IMR-90 (cell line): Measurements from ENCODE around the gene MOB3B. TPM values are rescaled to one million over a fixed set of nuclear protein-coding genes. Genes with fewer than 3 reads are reported as not detected.

Experiments used
- ATAC-seq: fragments of 200-7000 bp; cut with Tn5 transposase; 2 replicates; pipeline ENCODE4 v1.9.1; 2020; ENCODE audit warnings: low read depth, mild to moderate bottlenecking, moderate library complexity
- BruUV-seq: library from RNA; stranded (reverse); fragments of 400-500 nt; replicated peaks from 2 replicates; lab custom pipeline; 2021; lab: Mats Ljungman, UMichigan
- CTCF ChIA-PET: fragments of 300-600 bp; formaldehyde crosslinking; extraction: SDS; loops from one replicate; lab custom pipeline; 2021; ENCODE audit warnings: antibody characterized with exemption; lab: Yijun Ruan, JAX
- POLR2A ChIA-PET: fragments of 300-600 bp; sonication (Branson Sonifier 250); formaldehyde crosslinking; loops from one replicate; lab custom pipeline; 2022; ENCODE audit warnings: antibody characterized with exemption; ENCODE audit not compliant: unreplicated experiment; lab: Charles Lee
- DNase-seq: peaks from one replicate; pipeline ENCODE4 v3.0.0; 2013
- H2AFZ ChIP-seq: replicated peaks from 2 replicates; pipeline ENCODE3; 2013; ENCODE audit warnings: low read length, mild to moderate bottlenecking; ENCODE audit not compliant: poor library complexity
- H2AK5ac ChIP-seq: 2 replicates; pipeline ENCODE4 v1.6.1; 2013; ENCODE audit warnings: low read depth, low read length, inconsistent platforms
- H2AK9ac ChIP-seq: replicated peaks from 2 replicates; pipeline ENCODE3; 2013; ENCODE audit warnings: mild to moderate bottlenecking, low read depth, low read length, moderate library complexity; ENCODE audit not compliant: poor library complexity
- H2BK120ac ChIP-seq: 2 replicates; pipeline ENCODE4 v1.6.1; 2013; ENCODE audit warnings: low read depth, low read length, inconsistent platforms
- H2BK15ac ChIP-seq: 3 replicates; pipeline ENCODE4 v1.6.1; 2013; ENCODE audit warnings: low read depth, low read length, inconsistent platforms
- H2BK20ac ChIP-seq: 2 replicates; pipeline ENCODE4 v1.6.1; 2013; ENCODE audit warnings: low read depth, mild to moderate bottlenecking, inconsistent platforms, low read length, moderate library complexity
- H2BK5ac ChIP-seq: 2 replicates; pipeline ENCODE4 v1.6.1; 2013; ENCODE audit warnings: mild to moderate bottlenecking, low read depth, low read length, inconsistent platforms; ENCODE audit not compliant: poor library complexity, severe bottlenecking
- H3K14ac ChIP-seq: replicated peaks from 2 replicates; pipeline ENCODE4 v1.6.1; 2013; ENCODE audit warnings: low read depth, low read length, inconsistent platforms
- H3K18ac ChIP-seq: 2 replicates; pipeline ENCODE4 v1.6.1; 2013; ENCODE audit warnings: low read depth, low read length, control low read depth
- H3K23ac ChIP-seq: 2 replicates; pipeline ENCODE4 v1.6.1; 2013; ENCODE audit warnings: low read depth, low read length, inconsistent platforms
- H3K27ac ChIP-seq: 2 replicates; pipeline ENCODE4 v1.5.1; 2013; ENCODE audit warnings: mild to moderate bottlenecking, control low read depth, low read length; ENCODE audit not compliant: insufficient read depth
- H3K27me3 ChIP-seq: 2 replicates; pipeline ENCODE4 v1.6.1; 2013; ENCODE audit warnings: low read length; ENCODE audit not compliant: control insufficient read depth, insufficient read depth
- H3K36me3 ChIP-seq: 2 replicates; pipeline ENCODE4 v1.6.1; 2013; ENCODE audit warnings: low read length, mixed read lengths; ENCODE audit not compliant: control insufficient read depth, insufficient read depth
- H3K4ac ChIP-seq: 2 replicates; pipeline ENCODE4 v1.6.1; 2013; ENCODE audit warnings: low read depth, low read length, inconsistent platforms
- H3K4me1 ChIP-seq: 2 replicates; pipeline ENCODE4 v1.6.1; 2013; ENCODE audit warnings: low read length, mixed read lengths; ENCODE audit not compliant: control insufficient read depth, insufficient read depth
- H3K4me2 ChIP-seq: 2 replicates; pipeline ENCODE4 v1.6.1; 2013; ENCODE audit warnings: low read depth, mild to moderate bottlenecking, control low read depth, low read length, moderate library complexity
- H3K4me3 ChIP-seq: 2 replicates; pipeline ENCODE4 v1.5.1; 2013; ENCODE audit warnings: low read depth, mild to moderate bottlenecking, control low read depth, low read length, moderate library complexity; ENCODE audit not compliant: insufficient read depth
- H3K56ac ChIP-seq: 2 replicates; pipeline ENCODE4 v1.6.1; 2013; ENCODE audit warnings: low read length, inconsistent platforms; ENCODE audit not compliant: insufficient read depth; ENCODE audit errors: extremely low read depth
- H3K79me1 ChIP-seq, 2 experiments: 2 replicates each; pipeline ENCODE4 v1.6.1; 2013; ENCODE audit warnings: low read length in 2 of 2, inconsistent platforms in 1 of 2, low read depth in 1 of 2
- H3K9ac ChIP-seq: 2 replicates; pipeline ENCODE4 v1.6.1; 2013; ENCODE audit warnings: low read depth, low read length, control low read depth
- H3K9me1 ChIP-seq: 2 replicates; pipeline ENCODE4 v1.6.1; 2013; ENCODE audit warnings: low read length, inconsistent platforms; ENCODE audit not compliant: insufficient read depth
- H3K9me3 ChIP-seq: 2 replicates; pipeline ENCODE4 v1.6.1; 2013; ENCODE audit warnings: low read length; ENCODE audit not compliant: control insufficient read depth, insufficient read depth
- H4K20me1 ChIP-seq: 2 replicates; pipeline ENCODE4 v1.6.1; 2013; ENCODE audit warnings: low read length, inconsistent platforms; ENCODE audit not compliant: insufficient read depth
- H4K5ac ChIP-seq: 2 replicates; pipeline ENCODE4 v1.6.1; 2013; ENCODE audit warnings: mild to moderate bottlenecking, low read depth, low read length, control low read depth
- H4K8ac ChIP-seq, 2 experiments: 2 replicates each; pipeline ENCODE4 v1.6.1; 2013; ENCODE audit warnings: low read depth in 2 of 2, low read length in 2 of 2, control low read depth in 1 of 2, inconsistent platforms in 1 of 2
- H4K91ac ChIP-seq: 2 replicates; pipeline ENCODE4 v1.6.1; 2013; ENCODE audit warnings: low read depth, low read length, inconsistent platforms; ENCODE audit not compliant: insufficient read depth
- ELK1 ChIP-seq: fragments of 150-350 bp; IDR thresholded peaks from 2 replicates; pipeline ENCODE4 v1.6.1; 2016; ENCODE audit warnings: low read depth, mild to moderate bottlenecking, low read length, moderate library complexity, borderline replicate concordance
- FOS ChIP-seq: fragments of 150-350 bp; IDR thresholded peaks from 2 replicates; pipeline ENCODE4 v1.6.1; 2016; ENCODE audit warnings: low read depth, low read length
- MAFK ChIP-seq: IDR thresholded peaks from 2 replicates; pipeline ENCODE4 v1.6.1; 2012; ENCODE audit warnings: low read depth, low read length, improper control_type of control experiment
- POLR2A ChIP-seq: IDR thresholded peaks from 2 replicates; pipeline ENCODE4 v1.6.1; 2012; ENCODE audit warnings: mild to moderate bottlenecking, low read depth, low read length
- RCOR1 ChIP-seq: IDR thresholded peaks from 2 replicates; pipeline ENCODE4 v1.6.1; 2012; ENCODE audit warnings: mild to moderate bottlenecking, low read length, improper control_type of control experiment; ENCODE audit not compliant: insufficient replicate concordance
- WGBS, 2 experiments: methylation state at CpG; one replicate each; pipeline versions ENCODE4 v1.1.5 to v1.1.7; 2013; ENCODE audit warnings: missing lambda C conversion rate in 2 of 2; ENCODE audit not compliant: insufficient read length in 1 of 2; ENCODE audit errors: extremely low coverage in 2 of 2; 5-methylcytosine and 5-hydroxymethylcytosine counted together
- dilution Hi-C: fragments of 300-500 bp; cut with HindIII; formaldehyde crosslinking; loops from one replicate; pipeline ENCODE4 v1.14.3; 2018; ENCODE audit warnings: low sequenced_read_pairs; ENCODE audit not compliant: unreplicated experiment
- in situ Hi-C: fragments of 300-500 bp; cut with MboI; formaldehyde crosslinking; loops from 3 replicates; pipeline ENCODE4 v1.14.3; 2019; ENCODE audit warnings: low sequenced_read_pairs, inconsistent platforms, mixed read lengths
- intact Hi-C: fragments of 100-400 bp; cut with micrococcal nuclease; formaldehyde crosslinking; loops from 2 replicates; pipeline ENCODE4 v1.10.0; 2022
- polyA plus RNA-seq, 3 experiments: library from polyadenylated mRNA; depleted of rRNA; stranded (reverse); fragments of >200 nt; gene quantifications; 2 replicates each; pipeline ENCODE4 v1.2.3, GENCODE V29; 2012; ENCODE audit warnings: low replicate concordance in 1 of 3
- total RNA-seq: library from RNA; depleted of rRNA; stranded (reverse); fragments of >200 nt; gene quantifications from 2 replicates; pipeline ENCODE4 v1.2.3, GENCODE V29; 2012
- TF ChIP-seq, protein P1 (sequence below): fragments of 150-350 bp; IDR thresholded peaks from 2 replicates; pipeline ENCODE4 v1.6.1; 2017; ENCODE audit warnings: mild to moderate bottlenecking, antibody characterized with exemption, low read length, low read depth
- TF ChIP-seq, protein P2 (sequence below): conservative IDR thresholded peaks from 2 replicates; pipeline ENCODE4 v1.5.1; 2012; ENCODE audit warnings: mild to moderate bottlenecking, low read depth, low read length, improper control_type of control experiment

The MOB3B gene
- total and polyA plus RNA-seq, 2 of the 4 experiments (the other 2 are of a cell fraction) = under 0.01 to 0.02 TPM

DNA sequence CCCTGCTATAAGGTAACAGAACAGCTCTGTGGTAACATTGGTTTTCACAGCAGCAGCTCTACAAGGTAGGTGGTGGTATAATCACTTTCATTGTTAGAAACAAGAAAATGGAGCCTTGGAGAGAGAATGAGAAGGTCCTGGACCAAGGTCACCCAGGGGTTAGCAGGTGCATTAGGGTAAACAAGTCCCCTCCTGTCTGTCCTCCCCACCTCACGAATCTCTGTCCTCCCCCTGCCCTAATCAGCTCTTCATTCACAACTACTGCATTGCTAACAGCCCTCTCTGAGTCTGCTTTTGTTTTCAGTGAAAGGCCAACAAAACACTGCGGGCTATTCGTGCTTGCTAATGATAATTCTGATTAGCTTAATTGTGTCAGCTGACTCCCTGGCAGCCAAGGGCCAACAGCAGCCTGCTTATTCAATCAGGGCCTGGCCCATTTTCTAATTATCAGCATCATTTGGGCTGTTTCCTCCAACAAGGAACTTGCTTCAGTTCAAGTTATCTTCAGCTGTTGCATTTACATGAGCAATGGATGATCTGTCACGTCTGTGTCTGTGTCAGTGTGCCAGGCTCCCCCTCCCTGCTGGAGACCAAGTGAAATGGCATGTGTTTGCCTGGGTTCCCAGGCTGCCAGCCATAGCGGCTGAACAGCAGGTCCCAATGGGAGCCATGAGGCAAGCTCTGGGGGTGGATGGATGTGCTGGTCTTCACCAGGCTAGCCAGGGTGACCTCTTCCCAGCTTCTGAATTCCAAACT is 176.0 kb downstream of the MOB3B start:
- Histone ChIP-seq H3K14ac (no peak overlapping the region), H3K79me1 (no peaks in the 10 kb centered on the region), H3K4ac (no peak overlapping the region), H4K20me1 (no peaks in the 10 kb centered on the region), H3K9me3 (no peaks in the 10 kb centered on the region), H4K5ac (no peak overlapping the region), H2BK120ac (no peak overlapping the region), H3K4me1 (no peaks in the 10 kb centered on the region), H2AK9ac (no peak overlapping the region), H3K23ac (no peak overlapping the region), H3K27me3 (no peaks in the 10 kb centered on the region), H3K36me3 (no peaks in the 10 kb centered on the region), H3K4me3 (no peak overlapping the region), H3K18ac (no peak overlapping the region), H3K56ac (no peak overlapping the region), H4K8ac (no peak overlapping the region), H3K9ac (no peak overlapping the region), H2AK5ac (no peak overlapping the region), H3K27ac (no peak overlapping the region), H3K4me2 (no peak overlapping the region), H2BK20ac (no peak overlapping the region), H2BK15ac (no peak overlapping the region), H2AFZ (no peak overlapping the region), H2BK5ac (no peak overlapping the region), H4K91ac (no peak overlapping the region), H3K9me1 (no peaks in the 10 kb centered on the region)
- POLR2A ChIA-PET = no interaction called here
- dilution Hi-C loops = no loop called here
- in situ Hi-C loops = no loop called here
- ATAC-seq (no peak), DNase-seq (no peak)
- intact Hi-C loops = no loop called here
- no TSS peak for BruUV-seq
- WGBS, 2 experiments = no CpG with 5 or more reads among the region's 5 CpGs
- CTCF ChIA-PET = interaction anchor here (0.6 kb wide), 1 partner anchor 11 kb away, joined by 4 read pairs; no protein-coding TSS in a partner anchor
- TF ChIP-seq MAFK (no peak), ELK1 (no peak), FOS (no peak), RCOR1 (no peak), POLR2A (no peak)
- TF ChIP-seq, protein P1, sequence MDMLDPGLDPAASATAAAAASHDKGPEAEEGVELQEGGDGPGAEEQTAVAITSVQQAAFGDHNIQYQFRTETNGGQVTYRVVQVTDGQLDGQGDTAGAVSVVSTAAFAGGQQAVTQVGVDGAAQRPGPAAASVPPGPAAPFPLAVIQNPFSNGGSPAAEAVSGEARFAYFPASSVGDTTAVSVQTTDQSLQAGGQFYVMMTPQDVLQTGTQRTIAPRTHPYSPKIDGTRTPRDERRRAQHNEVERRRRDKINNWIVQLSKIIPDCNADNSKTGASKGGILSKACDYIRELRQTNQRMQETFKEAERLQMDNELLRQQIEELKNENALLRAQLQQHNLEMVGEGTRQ = no peak
- TF ChIP-seq, protein P2, sequence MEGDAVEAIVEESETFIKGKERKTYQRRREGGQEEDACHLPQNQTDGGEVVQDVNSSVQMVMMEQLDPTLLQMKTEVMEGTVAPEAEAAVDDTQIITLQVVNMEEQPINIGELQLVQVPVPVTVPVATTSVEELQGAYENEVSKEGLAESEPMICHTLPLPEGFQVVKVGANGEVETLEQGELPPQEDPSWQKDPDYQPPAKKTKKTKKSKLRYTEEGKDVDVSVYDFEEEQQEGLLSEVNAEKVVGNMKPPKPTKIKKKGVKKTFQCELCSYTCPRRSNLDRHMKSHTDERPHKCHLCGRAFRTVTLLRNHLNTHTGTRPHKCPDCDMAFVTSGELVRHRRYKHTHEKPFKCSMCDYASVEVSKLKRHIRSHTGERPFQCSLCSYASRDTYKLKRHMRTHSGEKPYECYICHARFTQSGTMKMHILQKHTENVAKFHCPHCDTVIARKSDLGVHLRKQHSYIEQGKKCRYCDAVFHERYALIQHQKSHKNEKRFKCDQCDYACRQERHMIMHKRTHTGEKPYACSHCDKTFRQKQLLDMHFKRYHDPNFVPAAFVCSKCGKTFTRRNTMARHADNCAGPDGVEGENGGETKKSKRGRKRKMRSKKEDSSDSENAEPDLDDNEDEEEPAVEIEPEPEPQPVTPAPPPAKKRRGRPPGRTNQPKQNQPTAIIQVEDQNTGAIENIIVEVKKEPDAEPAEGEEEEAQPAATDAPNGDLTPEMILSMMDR = no peak
